ENCODE results near the gene CHPF2. TPM values are rescaled to one million over a fixed set of nuclear protein-coding genes. Genes with fewer than 3 reads are reported as not detected.

The CHPF2 gene
- total and polyA plus RNA-seq, 2 of the 13 experiments (the other 11 are each of a cell fraction or from before 2014, with no cell fraction given), result 15.4 to 21.5 TPM

DNA sequence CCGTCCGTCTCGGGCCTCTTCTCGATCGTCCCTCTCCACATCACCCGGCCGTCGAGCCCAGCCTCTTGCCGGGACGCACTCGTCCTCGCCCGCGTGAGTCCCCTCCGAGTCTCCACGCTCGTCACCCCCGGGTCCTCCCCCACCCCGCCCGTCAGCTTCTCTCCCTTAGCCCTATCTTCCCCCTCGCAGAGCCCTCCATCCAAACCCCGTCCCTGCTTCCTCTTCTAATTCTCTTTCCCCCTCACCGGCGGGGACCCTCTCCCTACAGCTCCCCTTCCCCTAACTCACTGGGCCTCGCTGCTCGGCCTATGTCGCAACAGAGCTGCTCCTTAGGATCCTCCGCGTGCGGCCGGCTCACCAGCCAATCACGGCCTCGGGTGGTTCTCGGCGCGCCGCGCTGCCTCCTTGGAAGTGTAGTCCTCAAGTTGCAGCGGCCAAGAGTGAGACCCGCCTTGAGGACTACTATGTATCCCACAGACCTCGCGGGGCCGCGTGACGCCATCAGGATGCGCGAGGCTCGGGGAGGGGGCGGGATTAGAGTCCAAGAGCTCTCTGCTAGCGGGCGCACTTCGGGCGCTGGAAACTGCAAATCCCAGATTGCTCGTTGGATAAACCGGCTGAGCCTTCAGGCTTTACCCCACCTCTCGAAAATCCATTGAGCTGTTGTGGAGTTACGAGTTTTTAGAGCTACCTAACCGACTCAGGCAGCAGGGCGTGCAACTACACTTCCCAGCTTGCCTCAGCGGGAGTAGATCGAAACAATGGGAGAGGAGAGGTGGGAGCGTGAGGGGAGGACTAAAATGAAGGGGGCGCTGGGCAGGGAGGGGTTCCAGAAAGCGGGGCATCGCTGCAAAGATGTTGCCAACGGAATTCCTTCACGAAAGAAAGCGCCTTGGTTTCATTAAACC, 5.2 kb upstream of the CHPF2 start, which contains the start of gene ABCF2 (continued):
- TF ChIP-seq PRDM10 (CRISPR knock-in tag; IDR thresholded peaks at IDR 0.05; ENCODE audit: low read depth) (peak; percentile 53; the same call in 1 of the 2 replicates), ZNF549 (CRISPR knock-in tag; IDR thresholded peaks at IDR 0.05) (no peak), PITX1 (CRISPR knock-in tag; IDR thresholded peaks at IDR 0.05) (peak; percentile 95), EEA1 (CRISPR knock-in tag; IDR thresholded peaks at IDR 0.05; ENCODE audit: borderline replicate concordance) (peak; percentile 64; the same call in 1 of the 2 replicates), MBD4 (IDR thresholded peaks at IDR 0.05; ENCODE audit: borderline replicate concordance, low read length) (no peak), NRL (CRISPR knock-in tag; IDR thresholded peaks at IDR 0.05; ENCODE audit: borderline replicate concordance) (no peak; the same call in 1 of the 2 replicates), HNF4A (CRISPR knock-in tag; IDR thresholded peaks at IDR 0.05) (peak; percentile 65), SIN3B (IDR thresholded peaks at IDR 0.05; ENCODE audit: low read length) (no peak; the same call in 1 of the 2 replicates), ZNF660 (CRISPR knock-in tag; IDR thresholded peaks at IDR 0.05; ENCODE audit: borderline replicate concordance, low read depth) (no peak), ZHX2 (IDR thresholded peaks at IDR 0.05; ENCODE audit: low read depth) (peak; percentile 56; the same call in 1 of the 2 replicates), ZHX2 (CRISPR knock-in tag; IDR thresholded peaks at IDR 0.05; ENCODE audit: borderline replicate concordance) (no peak), HNF1B (CRISPR knock-in tag; IDR thresholded peaks at IDR 0.05) (peak; percentile 89), MTA3 (CRISPR knock-in tag; IDR thresholded peaks at IDR 0.05) (no peak)
- TF ChIP-seq, protein P1, sequence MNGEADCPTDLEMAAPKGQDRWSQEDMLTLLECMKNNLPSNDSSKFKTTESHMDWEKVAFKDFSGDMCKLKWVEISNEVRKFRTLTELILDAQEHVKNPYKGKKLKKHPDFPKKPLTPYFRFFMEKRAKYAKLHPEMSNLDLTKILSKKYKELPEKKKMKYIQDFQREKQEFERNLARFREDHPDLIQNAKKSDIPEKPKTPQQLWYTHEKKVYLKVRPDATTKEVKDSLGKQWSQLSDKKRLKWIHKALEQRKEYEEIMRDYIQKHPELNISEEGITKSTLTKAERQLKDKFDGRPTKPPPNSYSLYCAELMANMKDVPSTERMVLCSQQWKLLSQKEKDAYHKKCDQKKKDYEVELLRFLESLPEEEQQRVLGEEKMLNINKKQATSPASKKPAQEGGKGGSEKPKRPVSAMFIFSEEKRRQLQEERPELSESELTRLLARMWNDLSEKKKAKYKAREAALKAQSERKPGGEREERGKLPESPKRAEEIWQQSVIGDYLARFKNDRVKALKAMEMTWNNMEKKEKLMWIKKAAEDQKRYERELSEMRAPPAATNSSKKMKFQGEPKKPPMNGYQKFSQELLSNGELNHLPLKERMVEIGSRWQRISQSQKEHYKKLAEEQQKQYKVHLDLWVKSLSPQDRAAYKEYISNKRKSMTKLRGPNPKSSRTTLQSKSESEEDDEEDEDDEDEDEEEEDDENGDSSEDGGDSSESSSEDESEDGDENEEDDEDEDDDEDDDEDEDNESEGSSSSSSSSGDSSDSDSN (CRISPR knock-in tag; IDR thresholded peaks at IDR 0.05), result peak; percentile 63

All from HepG2 (cell line).